GM19240 (cell line): ENCODE measurements around the gene PRAC2.

Source experiments
- DNase-seq: peaks from one replicate; pipeline ENCODE4 v3.0.0; 2011; ENCODE audit warnings: low spot score; ENCODE audit not compliant: insufficient read length

PRAC2 gene

GRCh38 chr17:48753794-48754499, 31.0 kb downstream of the PRAC2 start:
- no peak for DNase-seq

- DNase-seq: no peak
These were observed 31.7 kb downstream of the PRAC2 start for GRCh38 chr17:48754500-48755261.

- no peak for DNase-seq
These were observed 32.4 kb downstream of the PRAC2 start for GRCh38 chr17:48755356-48755755.

GRCh38 chr17:48756830-48757251, 33.9 kb downstream of the PRAC2 start:
- DNase-seq: no peak

GRCh38 chr17:48757524-48757961, 34.6 kb downstream of the PRAC2 start:
- DNase-seq: no peak

GRCh38 chr17:48759288-48759687, 36.3 kb downstream of the PRAC2 start:
- DNase-seq: no peak

GRCh38 chr17:48760411-48760810, 37.4 kb downstream of the PRAC2 start:
- no peak for DNase-seq

GRCh38 chr17:48761114-48761513, 38.1 kb downstream of the PRAC2 start:
- no peak for DNase-seq

GRCh38 chr17:48767263-48767774, 44.3 kb downstream of the PRAC2 start:
- DNase-seq: no peak

GRCh38 chr17:48769009-48769675, 46.2 kb downstream of the PRAC2 start:
- DNase-seq: no peak

GRCh38 chr17:48770954-48771353, 48.0 kb downstream of the PRAC2 start:
- DNase-seq: no peak

- DNase-seq: no peak
These were observed 50.3 kb downstream of the PRAC2 start for GRCh38 chr17:48773245-48773644.
